Non-pigmented ciliary epithelial cell (primary cell): ENCODE measurements around the gene HDDC3.

Experiments used
- DNase-seq: peaks from one replicate; pipeline ENCODE4 v3.0.0-alpha.2; 2010; ENCODE audit warnings: low read depth

The HDDC3 gene

DNA sequence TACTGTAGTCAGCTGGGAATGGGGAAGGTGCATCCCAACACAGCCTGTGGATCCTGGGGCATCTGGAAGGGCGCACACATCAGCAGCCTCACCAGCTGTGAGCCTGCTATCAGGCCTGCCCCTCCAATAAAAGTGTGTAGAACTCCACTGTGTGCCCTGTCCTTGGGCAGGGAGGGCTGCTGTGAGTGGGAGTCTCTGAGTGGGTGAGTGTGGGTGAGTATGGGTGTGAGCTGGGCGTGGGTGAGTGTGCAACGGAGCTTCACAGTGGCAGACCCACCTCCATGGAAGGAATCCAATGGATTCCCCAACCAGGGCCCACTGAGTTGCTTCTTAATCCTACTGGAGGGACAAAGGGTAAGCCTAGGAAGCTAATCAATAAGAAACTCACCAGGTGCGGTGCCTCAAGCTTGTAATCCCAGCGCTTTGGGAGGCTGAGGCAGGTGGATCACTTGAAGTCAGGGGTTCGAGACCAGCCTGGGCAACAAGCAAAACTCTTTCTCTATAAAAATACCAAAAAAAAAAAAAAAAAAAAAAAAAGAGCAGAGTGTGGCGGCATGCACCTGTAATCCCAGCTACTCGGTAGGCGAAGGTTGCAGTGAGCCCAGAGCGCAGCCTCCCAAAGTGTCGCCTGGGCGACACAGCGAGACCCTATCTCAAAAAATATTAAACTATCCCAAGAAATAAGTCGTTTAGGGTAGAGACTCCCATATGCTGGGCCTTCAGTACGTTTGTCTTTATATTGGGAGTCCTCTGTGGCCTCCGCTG is 21.8 kb upstream of the HDDC3 start:
- DNase-seq = no peak

DNA sequence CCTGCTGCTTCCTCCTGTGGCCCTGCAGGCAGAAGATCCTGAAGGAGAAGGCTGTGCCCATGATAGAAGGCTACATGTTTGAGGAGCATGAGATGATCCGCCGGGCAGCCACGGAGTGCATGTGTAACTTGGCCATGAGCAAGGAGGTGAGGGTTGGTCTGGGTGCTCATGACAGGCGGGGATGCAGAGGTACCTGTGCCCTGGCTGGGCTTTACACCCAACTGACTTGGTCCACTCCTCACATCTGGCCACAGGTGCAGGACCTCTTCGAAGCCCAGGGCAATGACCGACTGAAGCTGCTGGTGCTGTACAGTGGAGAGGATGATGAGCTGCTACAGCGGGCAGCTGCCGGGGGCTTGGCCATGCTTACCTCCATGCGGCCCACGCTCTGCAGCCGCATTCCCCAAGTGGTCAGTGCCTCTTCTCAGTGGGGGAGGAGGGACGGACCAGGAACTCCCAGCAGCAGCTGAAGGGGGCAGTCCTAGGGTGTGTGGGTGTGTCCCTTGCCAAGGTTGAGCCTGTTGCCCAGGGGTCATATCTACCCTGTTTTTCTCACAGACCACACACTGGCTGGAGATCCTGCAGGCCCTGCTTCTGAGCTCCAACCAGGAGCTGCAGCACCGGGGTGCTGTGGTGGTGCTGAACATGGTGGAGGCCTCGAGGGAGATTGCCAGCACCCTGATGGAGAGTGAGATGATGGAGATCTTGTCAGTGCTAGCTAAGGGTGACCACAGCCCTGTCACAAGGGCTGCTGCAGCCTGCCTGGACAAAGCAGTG is 20.7 kb upstream of the HDDC3 start:
- DNase-seq = no peak

DNA sequence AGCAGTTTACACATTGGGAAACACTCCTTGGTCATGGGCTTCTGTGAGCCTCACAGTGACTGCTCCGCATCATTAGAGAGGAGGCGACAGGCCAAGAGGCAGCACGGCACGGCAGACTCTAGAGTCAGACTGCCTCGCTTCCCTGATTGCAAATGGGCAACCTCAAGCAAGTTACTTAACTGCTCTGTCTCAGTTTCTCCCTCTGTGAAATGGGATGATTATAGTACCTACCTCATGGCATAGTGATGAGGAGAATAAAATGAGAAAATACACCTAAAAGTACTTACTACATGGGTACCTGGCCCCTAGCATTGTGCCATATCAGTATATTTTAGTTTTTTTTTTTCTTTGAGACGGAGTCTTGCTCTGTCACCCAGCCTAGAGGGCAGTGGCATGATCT is 18.3 kb upstream of the HDDC3 start:
- no peak for DNase-seq

DNA sequence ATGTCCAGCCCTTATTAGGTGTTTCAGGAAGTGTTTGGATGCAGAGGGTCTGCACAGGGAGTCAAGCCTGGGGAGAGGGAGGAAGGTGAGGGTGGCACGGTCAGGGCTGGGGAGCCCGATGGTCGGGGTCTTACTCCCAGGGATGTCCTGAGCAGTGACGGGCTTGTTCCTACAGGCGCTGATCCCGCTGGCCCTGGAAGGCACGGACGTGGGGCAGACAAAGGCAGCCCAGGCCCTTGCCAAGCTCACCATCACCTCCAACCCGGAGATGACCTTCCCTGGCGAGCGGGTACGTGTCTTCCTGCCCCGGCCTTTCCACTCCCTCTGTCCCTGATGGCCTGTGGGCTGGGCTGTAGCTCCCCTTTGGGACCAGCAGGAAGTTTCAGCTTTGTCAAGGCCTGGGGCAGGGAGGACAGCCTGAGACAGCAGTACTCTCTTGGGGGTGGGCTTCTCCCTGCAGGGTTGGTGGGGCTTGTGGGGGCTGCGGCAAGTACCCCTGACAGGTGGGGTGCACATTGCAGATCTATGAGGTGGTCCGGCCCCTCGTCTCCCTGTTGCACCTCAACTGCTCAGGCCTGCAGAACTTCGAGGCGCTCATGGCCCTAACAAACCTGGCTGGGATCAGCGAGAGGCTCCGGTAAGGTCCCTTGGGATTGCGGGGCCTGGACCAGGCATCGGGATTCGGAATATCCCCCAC is 17.8 kb upstream of the HDDC3 start:
- DNase-seq = no peak

DNA sequence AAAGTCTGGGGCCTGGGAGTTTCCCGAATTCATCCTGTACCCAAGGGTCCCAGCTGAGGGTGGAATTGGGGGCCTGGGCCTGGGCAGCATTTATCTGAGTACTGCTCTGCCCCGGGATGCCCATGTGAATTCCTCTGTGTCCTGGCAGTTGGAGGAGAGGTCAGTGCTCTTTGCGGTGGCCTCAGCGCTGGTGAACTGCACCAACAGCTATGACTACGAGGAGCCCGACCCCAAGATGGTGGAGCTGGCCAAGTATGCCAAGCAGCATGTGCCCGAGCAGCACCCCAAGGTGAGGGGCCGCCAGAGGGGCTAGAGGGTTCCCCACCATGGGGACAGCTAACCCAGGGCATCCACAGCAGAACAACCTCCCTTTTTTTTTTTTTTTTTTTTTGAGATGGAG is 16.2 kb upstream of the HDDC3 start:
- DNase-seq = no peak

DNA sequence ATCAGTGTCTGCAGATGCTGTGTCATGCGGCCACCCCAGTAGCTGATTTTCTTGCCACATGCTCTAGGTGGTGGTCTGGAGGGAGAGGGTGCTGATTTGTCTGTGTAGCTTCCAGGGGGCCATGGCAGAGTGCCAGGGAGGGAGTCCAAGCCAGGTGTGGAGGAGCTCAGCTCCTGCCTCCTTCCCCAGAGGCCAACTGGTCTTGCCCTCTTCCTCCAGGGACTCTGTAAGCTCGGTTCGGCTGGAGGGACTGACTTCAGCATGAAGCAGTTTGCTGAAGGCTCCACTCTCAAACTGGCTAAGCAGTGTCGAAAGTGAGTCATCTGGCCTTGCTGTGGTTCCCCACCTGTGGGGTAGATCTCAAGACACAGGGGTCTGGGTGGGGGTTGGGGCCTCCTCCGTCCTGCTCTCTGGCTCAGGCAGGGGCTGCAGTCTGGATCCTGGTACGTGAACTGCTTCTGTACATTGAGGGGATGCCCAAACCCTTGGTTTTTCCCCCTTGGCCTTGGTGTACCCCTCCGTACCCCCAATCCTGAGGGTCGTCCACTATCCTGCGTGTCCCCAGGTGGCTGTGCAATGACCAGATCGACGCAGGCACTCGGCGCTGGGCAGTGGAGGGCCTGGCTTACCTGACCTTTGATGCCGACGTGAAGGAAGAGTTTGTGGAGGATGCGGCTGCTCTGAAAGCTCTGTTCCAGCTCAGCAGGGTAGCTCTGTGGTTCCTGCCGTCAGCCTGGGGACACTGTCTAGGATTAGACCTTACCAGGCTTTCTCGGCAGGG is 15.4 kb upstream of the HDDC3 start:
- no peak for DNase-seq

DNA sequence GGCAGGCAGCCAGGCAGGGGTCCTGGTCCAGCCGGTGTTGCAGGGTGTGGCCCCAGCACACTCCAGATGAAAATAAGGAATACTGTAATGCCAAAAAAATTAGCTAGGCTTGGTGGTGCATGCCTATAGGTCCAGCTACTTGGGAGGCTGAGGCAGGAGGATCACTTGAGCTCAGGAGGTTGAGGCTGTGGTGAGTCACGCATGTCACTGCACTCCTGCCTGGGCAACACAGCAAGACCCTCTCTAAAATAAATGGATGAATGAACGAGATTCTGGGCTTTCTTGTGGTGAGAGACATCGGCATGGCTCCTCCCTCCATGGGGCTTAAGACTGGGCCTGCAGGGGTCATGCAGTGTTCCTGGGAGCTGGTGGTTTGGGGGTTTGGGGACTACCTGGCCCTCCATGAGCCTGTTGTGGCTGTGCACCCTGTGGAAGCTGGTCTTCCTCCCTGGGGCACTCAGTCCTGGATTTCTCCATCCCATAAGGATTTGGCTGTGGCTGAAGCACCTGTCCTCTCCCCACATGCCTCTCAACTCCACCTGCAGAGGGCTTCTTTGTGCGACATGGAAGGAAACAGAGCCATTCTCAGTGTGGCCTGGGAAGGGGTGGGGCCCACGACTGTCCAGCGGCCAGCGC is 14.7 kb upstream of the HDDC3 start:
- no peak for DNase-seq

DNA sequence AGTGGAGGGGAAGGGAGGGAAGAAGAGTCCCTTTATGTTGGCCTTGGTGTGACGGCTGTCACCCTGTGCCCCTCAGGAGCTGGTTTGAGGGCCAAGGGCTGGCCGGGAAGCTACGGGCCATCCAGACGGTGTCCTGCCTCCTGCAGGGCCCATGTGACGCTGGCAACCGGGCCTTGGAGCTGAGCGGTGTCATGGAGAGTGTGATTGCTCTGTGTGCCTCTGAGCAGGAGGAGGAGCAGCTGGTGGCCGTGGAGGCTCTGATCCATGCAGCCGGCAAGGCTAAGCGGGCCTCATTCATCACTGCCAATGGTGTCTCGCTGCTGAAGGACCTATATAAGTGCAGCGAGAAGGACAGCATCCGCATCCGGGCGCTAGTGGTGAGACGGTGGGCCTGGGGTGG is 14.2 kb upstream of the HDDC3 start:
- no peak for DNase-seq

DNA sequence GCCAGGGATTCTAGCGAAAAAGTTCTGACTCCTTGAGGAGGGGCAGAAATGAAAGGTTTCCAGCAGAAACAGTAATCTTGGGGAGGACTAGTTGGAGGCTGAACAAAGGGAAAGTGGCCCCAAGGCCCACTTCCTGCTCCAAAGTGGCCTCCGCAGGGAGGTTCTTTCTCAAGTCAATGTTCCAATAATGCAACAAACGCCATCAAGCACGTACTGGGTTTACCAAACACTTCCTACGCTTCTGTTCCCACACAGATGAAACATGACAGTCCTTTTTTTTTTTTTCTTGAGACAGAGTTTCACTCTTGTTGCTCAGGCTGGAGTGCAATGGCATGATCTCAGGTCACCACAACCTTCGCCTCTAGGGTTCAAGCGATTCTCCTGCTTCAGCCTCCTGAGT is 12.7 kb upstream of the HDDC3 start:
- DNase-seq = no peak

DNA sequence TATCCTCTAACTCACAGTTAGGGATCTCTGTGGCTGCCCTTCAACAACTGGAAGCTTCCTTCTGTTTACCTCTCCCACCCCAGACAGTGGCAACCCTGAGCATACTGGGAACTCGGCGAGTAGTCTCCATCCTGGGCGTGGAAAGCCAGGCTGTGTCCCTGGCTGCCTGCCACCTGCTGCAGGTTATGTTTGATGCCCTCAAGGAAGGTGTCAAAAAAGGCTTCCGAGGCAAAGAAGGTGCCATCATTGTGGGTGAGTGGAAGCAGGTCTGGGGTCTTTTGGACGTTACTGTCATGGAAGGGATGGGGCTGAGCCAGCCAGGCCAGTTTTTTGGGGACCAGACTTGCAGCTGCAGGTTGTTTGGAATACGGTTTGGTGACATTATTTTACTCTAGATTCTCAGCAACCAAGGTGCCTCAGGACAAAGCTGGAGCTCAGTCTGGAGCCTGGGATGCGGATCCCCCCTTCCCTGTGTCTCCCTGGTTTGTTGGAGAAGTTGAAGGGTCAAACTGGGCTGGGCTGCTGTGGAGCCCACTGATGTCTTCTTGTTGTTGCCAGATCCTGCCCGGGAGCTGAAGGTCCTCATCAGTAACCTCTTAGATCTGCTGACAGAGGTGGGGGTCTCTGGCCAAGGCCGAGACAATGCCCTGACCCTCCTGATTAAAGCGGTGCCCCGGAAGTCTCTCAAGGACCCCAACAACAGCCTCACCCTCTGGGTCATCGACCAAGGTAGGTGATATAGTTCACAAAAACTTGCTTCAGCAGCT is 10.2 kb upstream of the HDDC3 start:
- no peak for DNase-seq

DNA sequence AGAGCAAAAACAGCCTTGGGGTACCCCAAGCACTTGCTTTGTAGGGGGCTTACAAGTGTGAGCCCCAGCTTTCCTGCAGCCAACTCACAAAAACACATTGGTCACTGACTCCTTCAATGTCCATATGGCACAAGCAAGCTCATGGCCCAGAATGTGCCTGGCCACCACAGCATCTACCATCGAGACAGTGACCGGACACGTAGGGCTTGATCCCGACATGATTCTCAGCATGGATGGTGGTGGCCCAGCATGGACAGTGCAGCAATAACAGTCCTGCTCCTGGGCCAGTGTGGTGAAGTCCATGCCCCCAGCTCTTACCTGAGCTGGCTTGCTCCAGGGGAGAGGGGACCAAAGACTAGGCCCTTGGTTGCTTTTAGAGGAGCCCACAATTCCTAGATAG is 8.7 kb upstream of the HDDC3 start:
- no peak for DNase-seq

DNA sequence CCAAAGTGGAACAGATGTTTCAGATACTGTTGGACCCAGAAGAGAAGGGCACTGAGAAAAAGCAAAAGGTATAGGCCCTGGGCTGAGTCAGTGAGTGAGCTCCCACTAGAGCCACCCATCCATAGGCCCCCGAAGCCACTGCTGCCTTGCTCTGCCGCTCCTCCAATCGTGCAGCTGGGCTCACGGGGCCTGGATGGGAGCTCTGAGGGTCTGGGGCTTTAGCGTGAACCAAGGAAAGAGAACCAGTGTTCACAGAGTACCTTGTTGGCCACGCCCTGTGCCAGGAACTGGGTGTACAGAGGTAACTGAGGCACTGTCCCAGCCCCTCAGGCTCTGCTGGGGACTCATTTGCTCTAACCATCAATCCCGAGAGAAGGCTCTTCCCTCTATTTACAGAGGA is 7.4 kb upstream of the HDDC3 start:
- DNase-seq = no peak

DNA sequence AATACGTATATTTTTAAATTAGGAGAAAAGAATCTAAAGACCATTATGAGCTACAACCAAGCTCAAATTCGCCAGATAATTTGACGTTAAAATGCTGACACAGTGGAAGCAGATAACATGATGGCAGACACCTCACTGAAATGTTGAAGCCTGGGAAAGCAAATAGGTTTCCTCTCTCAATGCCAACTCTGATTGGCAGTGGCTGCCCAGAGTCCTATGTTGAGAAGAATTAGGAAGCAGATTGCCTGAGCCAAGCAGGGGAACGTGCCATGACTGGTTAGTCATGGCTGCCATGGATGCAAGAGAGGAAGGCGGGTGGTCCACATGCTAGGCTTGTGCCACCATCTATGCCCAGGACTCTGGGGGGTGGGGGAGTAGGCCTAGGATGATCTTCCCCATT is 5.9 kb upstream of the HDDC3 start:
- DNase-seq = no peak

DNA sequence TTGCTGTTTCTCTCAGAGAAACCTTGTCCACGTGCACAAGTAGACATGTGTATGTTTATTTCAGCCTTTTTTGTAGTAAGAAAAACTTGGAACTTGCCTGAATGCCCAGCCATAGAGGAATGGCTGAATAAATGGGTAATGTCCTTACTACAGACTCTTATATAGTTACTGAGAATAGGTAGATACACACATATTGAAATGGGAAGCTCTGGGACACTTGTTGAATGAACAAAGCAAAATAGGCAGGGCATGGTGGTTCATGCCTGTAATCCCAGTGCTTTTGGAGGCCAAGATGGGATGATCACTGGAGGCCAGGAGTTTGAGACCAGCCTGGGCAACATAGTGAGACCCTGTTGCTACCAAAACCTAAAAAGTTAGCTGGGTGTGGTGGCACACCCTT is 4.5 kb upstream of the HDDC3 start:
- no peak for DNase-seq

DNA sequence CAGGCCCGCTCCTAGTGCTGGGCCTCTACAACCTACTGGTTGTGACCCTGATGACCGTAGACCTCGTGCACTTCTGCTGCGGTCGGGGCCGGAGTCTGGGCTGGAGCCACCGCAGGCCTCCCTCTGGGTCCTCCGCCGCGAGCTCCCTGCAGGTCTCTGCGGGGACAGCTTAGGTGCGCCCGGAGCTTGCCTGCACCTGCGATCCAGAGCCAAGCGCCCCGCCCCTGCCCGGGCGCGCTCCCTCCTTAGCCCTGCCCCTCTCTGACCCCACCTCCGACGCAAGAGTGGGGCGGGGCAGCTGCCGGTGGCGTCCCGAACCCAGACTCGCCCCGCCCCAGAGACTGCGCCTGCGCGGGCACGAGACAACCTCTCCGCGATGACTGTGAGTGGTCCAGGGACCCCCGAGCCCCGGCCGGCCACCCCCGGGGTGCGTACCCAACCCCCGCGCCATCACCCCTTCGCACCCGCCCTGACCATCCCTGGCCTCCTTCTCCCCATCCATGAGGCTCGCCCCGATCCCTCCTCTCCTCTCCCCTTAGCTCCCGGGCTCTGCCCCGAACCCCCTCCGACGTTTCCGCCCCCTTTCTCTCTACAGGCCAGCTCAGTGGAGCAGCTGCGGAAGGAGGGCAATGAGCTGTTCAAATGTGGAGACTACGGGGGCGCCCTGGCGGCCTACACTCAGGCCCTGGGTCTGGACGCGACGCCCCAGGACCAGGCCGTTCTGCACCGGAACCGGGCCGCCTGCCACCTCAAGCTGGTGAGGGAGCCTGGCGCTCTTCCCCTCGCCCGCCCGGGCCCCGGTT is 2.8 kb upstream of the HDDC3 start, which contains the start of gene UNC45A:
Gene UNC45A, plus strand, starts transcription at position 337 of the 803 bp plus-strand sequence. Its CDS starts 40 bp downstream, at position 377.
- DNase-seq = no peak

DNA sequence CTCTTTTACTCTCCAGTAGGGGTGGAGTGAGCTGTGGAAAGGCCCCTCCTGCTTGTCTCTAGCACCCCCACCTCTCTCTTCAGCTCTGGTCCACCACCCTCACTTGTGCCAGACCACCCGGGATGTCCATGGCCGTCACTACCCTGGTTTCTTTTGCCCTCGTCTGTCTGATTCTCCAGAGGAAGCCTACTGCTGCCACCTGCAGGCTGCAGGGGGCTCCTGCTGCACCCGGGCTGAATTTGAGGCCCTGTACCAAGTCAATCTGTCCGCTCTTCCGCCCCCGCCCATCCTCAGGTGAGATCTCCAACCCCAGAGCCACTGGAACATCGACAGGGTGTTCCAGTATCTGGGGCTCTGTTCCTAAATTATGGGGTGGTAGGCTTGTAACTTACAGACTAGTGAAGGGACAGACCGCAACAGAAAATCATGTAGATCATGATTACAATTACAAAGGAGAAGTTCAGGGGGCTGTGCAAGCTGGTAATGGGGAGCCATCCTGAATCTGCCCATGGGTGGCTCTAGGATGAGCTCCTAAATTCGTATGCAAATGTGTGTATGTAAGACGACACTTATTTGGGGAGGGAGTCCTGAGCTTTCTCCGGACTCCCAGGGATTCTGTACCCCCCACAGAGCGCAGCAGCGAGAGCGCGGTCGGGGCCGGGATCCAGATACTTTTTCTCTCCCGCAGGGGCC is 2.1 kb upstream of the HDDC3 start:
- DNase-seq = no peak

DNA sequence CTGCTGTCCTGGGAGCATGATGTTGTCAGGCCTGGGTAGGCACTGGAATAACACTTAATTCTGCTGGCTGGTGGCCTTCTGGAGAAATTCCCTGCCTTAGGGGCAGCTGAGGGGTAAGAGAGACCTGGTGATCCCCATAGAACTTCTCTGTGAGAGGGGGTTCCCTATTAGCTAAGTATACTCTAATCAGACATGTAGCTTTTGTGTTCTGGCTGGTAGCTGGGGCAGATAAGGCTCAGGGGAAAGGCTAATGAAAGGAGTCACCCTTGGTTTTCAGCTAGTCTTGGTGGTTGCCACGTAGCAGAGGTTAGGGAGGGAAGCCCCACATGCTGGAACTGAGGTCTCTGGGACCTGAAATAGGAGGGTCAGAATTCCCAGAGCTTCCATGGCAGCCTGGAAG is 952 bp upstream of the HDDC3 start:
- DNase-seq = no peak

DNA sequence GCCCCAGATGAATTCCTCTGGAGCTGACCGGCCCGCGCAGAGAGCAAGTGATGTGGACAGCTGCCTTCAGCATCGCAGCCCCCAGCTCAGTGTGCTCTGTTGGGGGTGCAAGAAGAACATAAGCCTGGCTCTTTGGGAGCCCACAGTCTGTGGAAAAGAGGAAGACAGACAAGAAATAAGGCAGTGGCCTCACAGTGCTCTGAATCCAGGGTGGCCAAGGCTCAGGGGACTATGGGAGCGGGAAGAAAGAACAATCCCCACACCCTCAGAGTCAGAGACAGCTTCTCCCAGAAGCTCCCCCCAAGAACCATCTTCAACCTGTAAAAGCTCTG is 277 bp upstream of the HDDC3 start:
- no peak for DNase-seq

DNA sequence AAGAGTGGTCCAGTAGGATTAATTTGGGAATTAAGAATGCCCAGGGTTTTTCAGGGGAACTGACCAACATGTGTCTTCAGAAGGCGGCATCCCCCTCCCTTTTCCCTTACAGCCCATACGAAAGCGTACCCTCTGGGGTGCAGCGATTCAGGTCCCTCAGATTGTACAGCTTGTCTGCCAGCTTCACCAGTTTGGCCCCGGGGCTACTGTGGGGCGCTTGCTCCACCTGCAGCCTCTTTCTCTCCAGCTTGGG is 848 bp downstream of the HDDC3 start:
- no peak for DNase-seq
